ENCODE data around the gene TBC1D1. TPM values are rescaled to one million over a fixed set of nuclear protein-coding genes. Genes with fewer than 3 reads are reported as not detected.

TBC1D1 gene
- total RNA-seq, 2 experiments from 2014 or later: 40.7 to 46.5 TPM

GRCh38 chr4:38155589-38156294 lies 264.9 kb downstream of the TBC1D1 start:
- Histone ChIP-seq H3K36me3 (ENCODE audit: insufficient read depth, low read length) (no peaks in the 10 kb centered on the region), H3K4me1 (ENCODE audit: insufficient read depth, low read length) (peaks cover 47% of the 10 kb centered on the region), H3K9me3 (ENCODE audit: control insufficient read depth in 1 of 2, insufficient read depth in 1 of 2, low read length in 2 of 2) (no peaks in the 10 kb centered on the region), H3K4me3 (ENCODE audit: low read length) (no peak overlapping the region), H3K27me3 (ENCODE audit: control insufficient read depth in 1 of 2, insufficient read depth in 2 of 2, low read length in 2 of 2) (no peaks in the 10 kb centered on the region), H3K27ac (ENCODE audit: low read depth in 1 of 2, low read length in 2 of 2) (no peak overlapping the region)
- peak; percentile 26 for ATAC-seq (ENCODE audit: poor library complexity)
- peaks cover 65% of the 10 kb centered on the region for H3K4me1 Mint-ChIP-seq (ENCODE audit: low read depth)
- no peak overlapping the region for H3K27ac Mint-ChIP-seq
- no peaks in the 10 kb centered on the region for H3K27me3 Mint-ChIP-seq
- CTCF ChIA-PET: interaction anchor here (1.1 kb wide), 1 partner anchor 25 kb away, joined by 6 read pairs; no protein-coding TSS in a partner anchor
- H3K4me3 Mint-ChIP-seq: peak overlapping the region; percentile 47
- DNase-seq: peak in 1 of 14 experiments; percentile 7
- intact Hi-C loops (cut with DNase I, micrococcal nuclease): loop anchor here (2.0 to 5.0 kb wide), 2 partner anchors 25 to 33 kb away; no protein-coding TSS in a partner anchor
- POLR2A ChIA-PET: interaction anchor here (0.9 to 1.8 kb wide), 6 partner anchors 18 to 575 kb away, joined by 3 to 8 read pairs (median 4); no protein-coding TSS in a partner anchor
- H3K9me3 Mint-ChIP-seq: no peaks in the 10 kb centered on the region
- no peaks in the 10 kb centered on the region for H3K36me3 Mint-ChIP-seq (ENCODE audit: low read depth)
- no peak for TF ChIP-seq CTCF (IDR thresholded peaks at IDR 0.05)

- Mint-ChIP-seq H3K36me3 (ENCODE audit: low read depth) (no peaks in the 10 kb centered on the region), H3K9me3 (no peaks in the 10 kb centered on the region), H3K27ac (no peak overlapping the region), H3K4me1 (ENCODE audit: low read depth) (peaks cover 76% of the 10 kb centered on the region), H3K27me3 (no peaks in the 10 kb centered on the region), H3K4me3 (no peak overlapping the region)
- no peak for DNase-seq
- CTCF ChIA-PET: no interaction called here
- Histone ChIP-seq H3K36me3 (ENCODE audit: insufficient read depth, low read length) (no peaks in the 10 kb centered on the region), H3K27ac (ENCODE audit: low read depth in 1 of 2, low read length in 2 of 2) (no peak overlapping the region), H3K9me3 (ENCODE audit: control insufficient read depth in 1 of 2, insufficient read depth in 1 of 2, low read length in 2 of 2) (no peaks in the 10 kb centered on the region), H3K27me3 (ENCODE audit: control insufficient read depth in 1 of 2, insufficient read depth in 2 of 2, low read length in 2 of 2) (no peaks in the 10 kb centered on the region), H3K4me1 (ENCODE audit: insufficient read depth, low read length) (peaks cover 52% of the 10 kb centered on the region), H3K4me3 (ENCODE audit: low read length) (no peak overlapping the region)
- TF ChIP-seq CTCF (IDR thresholded peaks at IDR 0.05): no peak
- no peak for ATAC-seq (ENCODE audit: poor library complexity)
- intact Hi-C loops (cut with DNase I, micrococcal nuclease): loop anchor here in 1 of 2 experiments (5.0 kb wide), 1 partner anchor 35 kb away; no protein-coding TSS in a partner anchor
- POLR2A ChIA-PET: no interaction called here
These were observed 266.7 kb downstream of the TBC1D1 start for GRCh38 chr4:38157592-38157991.

GRCh38 chr4:38160487-38161207 lies 269.8 kb downstream of the TBC1D1 start:
- intact Hi-C loops (cut with DNase I, micrococcal nuclease): loop anchor here in 1 of 2 experiments (2.0 kb wide), 2 partner anchors 16 to 28 kb away; no protein-coding TSS in a partner anchor
- Histone ChIP-seq H3K4me1 (ENCODE audit: insufficient read depth, low read length) (peaks cover 28% of the 10 kb centered on the region), H3K9me3 (ENCODE audit: control insufficient read depth in 1 of 2, insufficient read depth in 1 of 2, low read length in 2 of 2) (peaks cover 0 to 6% of the 10 kb centered on the region in 2 experiments), H3K36me3 (ENCODE audit: insufficient read depth, low read length) (no peaks in the 10 kb centered on the region), H3K27me3 (ENCODE audit: control insufficient read depth in 1 of 2, insufficient read depth in 2 of 2, low read length in 2 of 2) (no peaks in the 10 kb centered on the region), H3K4me3 (ENCODE audit: low read length) (no peak overlapping the region), H3K27ac (ENCODE audit: low read depth in 1 of 2, low read length in 2 of 2) (peak overlapping the region in 1 of 2 donors; percentile 53)
- Mint-ChIP-seq H3K27ac (peak overlapping the region; percentile 67), H3K27me3 (no peaks in the 10 kb centered on the region), H3K4me1 (ENCODE audit: low read depth) (peaks cover 52% of the 10 kb centered on the region), H3K36me3 (ENCODE audit: low read depth) (no peaks in the 10 kb centered on the region), H3K4me3 (no peak overlapping the region), H3K9me3 (no peaks in the 10 kb centered on the region)
- TF ChIP-seq CTCF (IDR thresholded peaks at IDR 0.05): no peak
- CTCF ChIA-PET: interaction anchor here (1.2 to 1.9 kb wide), 5 partner anchors 17 to 571 kb away, joined by 3 to 8 read pairs (median 4); no protein-coding TSS in a partner anchor
- ATAC-seq (ENCODE audit: poor library complexity) (peak; percentile 87), DNase-seq (peak in 12 of 14 experiments; percentile 10 to 88 (median 32))
- POLR2A ChIA-PET: interaction anchor here (0.7 to 1.3 kb wide), 4 partner anchors 8 to 599 kb away, joined by 3 to 5 read pairs (median 4); no protein-coding TSS in a partner anchor

Measured in CD4-positive, alpha-beta T cell (primary cell).